Occipital lobe (tissue), 2 donors: ENCODE results near the gene CDK19. TPM values are rescaled to one million over a fixed set of nuclear protein-coding genes. Genes with fewer than 3 reads are reported as not detected.
"Not testable (repeated sequence)": the region's sequence is repeated elsewhere in the genome, so short reads cannot be mapped to it uniquely, and the experiment has no call there.

ENCODE experiments used
- DNase-seq: peaks from one replicate; lab custom pipeline; 2025; lab: John Stamatoyannopoulos, UW
- total RNA-seq: library from RNA; depleted of rRNA; stranded (reverse); fragments of >200 nt; gene quantifications from one replicate; pipeline ENCODE4 v1.2.3, GENCODE V29; 2014

The CDK19 gene
- total RNA-seq, 1 donor from 2014 or later = 85.6 TPM

- DNase-seq = no peak
Measured at GRCh38 chr6:110813338-110814101, 1.7 kb downstream of the CDK19 start.

GRCh38 chr6:110812719-110813118 is 2.5 kb downstream of the CDK19 start:
- no peak for DNase-seq

- no peak for DNase-seq
Measured at GRCh38 chr6:110810896-110811586, 4.2 kb downstream of the CDK19 start.

GRCh38 chr6:110809792-110810191 is 5.5 kb downstream of the CDK19 start:
- no peak for DNase-seq

GRCh38 chr6:110802175-110802574 is 13.1 kb downstream of the CDK19 start:
- not testable (repeated sequence) for DNase-seq

GRCh38 chr6:110800839-110801196 is 14.5 kb downstream of the CDK19 start:
- DNase-seq = no peak

- no peak for DNase-seq
Measured at GRCh38 chr6:110800196-110800838, 15.0 kb downstream of the CDK19 start.

- no peak for DNase-seq
Measured at GRCh38 chr6:110799655-110800054, 15.6 kb downstream of the CDK19 start.

- no peak for DNase-seq
Measured at GRCh38 chr6:110799189-110799588, 16.1 kb downstream of the CDK19 start.

GRCh38 chr6:110795271-110795670 is 20.0 kb downstream of the CDK19 start:
- DNase-seq = no peak

GRCh38 chr6:110786696-110787095 is 28.6 kb downstream of the CDK19 start:
- no peak for DNase-seq

- DNase-seq = no peak
Measured at GRCh38 chr6:110786271-110786670, 29.0 kb downstream of the CDK19 start.

- DNase-seq = no peak
Measured at GRCh38 chr6:110784610-110784979, 30.7 kb downstream of the CDK19 start.

GRCh38 chr6:110781522-110782214 is 33.6 kb downstream of the CDK19 start:
- DNase-seq = no peak

- no peak for DNase-seq
Measured at GRCh38 chr6:110778333-110778732, 36.9 kb downstream of the CDK19 start.

- DNase-seq = no peak
Measured at GRCh38 chr6:110777636-110778035, 37.6 kb downstream of the CDK19 start.

GRCh38 chr6:110776413-110776812 is 38.9 kb downstream of the CDK19 start:
- DNase-seq = no peak

GRCh38 chr6:110769923-110770322 is 45.3 kb downstream of the CDK19 start:
- DNase-seq = no peak

GRCh38 chr6:110768057-110768456 is 47.2 kb downstream of the CDK19 start:
- DNase-seq = no peak

- no peak for DNase-seq
Measured at GRCh38 chr6:110761371-110761770, 53.9 kb downstream of the CDK19 start.

GRCh38 chr6:110760589-110760988 is 54.7 kb downstream of the CDK19 start:
- no peak for DNase-seq

GRCh38 chr6:110760098-110760497 is 55.2 kb downstream of the CDK19 start:
- not testable (repeated sequence) for DNase-seq
